Sciatic nerve (tissue), 2 donors: ENCODE measurements around the gene CFAP44. TPM values are rescaled to one million over a fixed set of nuclear protein-coding genes. Genes with fewer than 3 reads are reported as not detected.
"Not testable (repeated sequence)": the region's sequence is repeated elsewhere in the genome, so short reads cannot be mapped to it uniquely, and the experiment has no call there.

Experiments used
- ATAC-seq: fragments of 200-7000 bp; cut with Tn5 transposase; one replicate; pipeline ENCODE4 v1.9.1; 2020; ENCODE audit warnings: mild to moderate bottlenecking, moderate library complexity
- DNase-seq: peaks from one replicate; pipeline ENCODE4 v3.0.0-alpha.2; 2020; ENCODE audit warnings: low spot score
- intact Hi-C: fragments of 100-400 bp; cut with DNase I; formaldehyde crosslinking; loops from one replicate; pipeline ENCODE4 v1.14.2; 2022
- total RNA-seq: library from RNA; stranded (reverse); fragmentation: NEBNext Ultra II Directional; extraction: Animal tissue kit (Norgen Biotek cat#: 25700); gene quantifications from one replicate; pipeline ENCODE4 v1.2.1, GENCODE V29; 2021
- donor health status: DM: no; HTN: no; CAD: no.
- donor health status: DM: no; HTN: no; CAD: no.

CFAP44 gene, protein sequence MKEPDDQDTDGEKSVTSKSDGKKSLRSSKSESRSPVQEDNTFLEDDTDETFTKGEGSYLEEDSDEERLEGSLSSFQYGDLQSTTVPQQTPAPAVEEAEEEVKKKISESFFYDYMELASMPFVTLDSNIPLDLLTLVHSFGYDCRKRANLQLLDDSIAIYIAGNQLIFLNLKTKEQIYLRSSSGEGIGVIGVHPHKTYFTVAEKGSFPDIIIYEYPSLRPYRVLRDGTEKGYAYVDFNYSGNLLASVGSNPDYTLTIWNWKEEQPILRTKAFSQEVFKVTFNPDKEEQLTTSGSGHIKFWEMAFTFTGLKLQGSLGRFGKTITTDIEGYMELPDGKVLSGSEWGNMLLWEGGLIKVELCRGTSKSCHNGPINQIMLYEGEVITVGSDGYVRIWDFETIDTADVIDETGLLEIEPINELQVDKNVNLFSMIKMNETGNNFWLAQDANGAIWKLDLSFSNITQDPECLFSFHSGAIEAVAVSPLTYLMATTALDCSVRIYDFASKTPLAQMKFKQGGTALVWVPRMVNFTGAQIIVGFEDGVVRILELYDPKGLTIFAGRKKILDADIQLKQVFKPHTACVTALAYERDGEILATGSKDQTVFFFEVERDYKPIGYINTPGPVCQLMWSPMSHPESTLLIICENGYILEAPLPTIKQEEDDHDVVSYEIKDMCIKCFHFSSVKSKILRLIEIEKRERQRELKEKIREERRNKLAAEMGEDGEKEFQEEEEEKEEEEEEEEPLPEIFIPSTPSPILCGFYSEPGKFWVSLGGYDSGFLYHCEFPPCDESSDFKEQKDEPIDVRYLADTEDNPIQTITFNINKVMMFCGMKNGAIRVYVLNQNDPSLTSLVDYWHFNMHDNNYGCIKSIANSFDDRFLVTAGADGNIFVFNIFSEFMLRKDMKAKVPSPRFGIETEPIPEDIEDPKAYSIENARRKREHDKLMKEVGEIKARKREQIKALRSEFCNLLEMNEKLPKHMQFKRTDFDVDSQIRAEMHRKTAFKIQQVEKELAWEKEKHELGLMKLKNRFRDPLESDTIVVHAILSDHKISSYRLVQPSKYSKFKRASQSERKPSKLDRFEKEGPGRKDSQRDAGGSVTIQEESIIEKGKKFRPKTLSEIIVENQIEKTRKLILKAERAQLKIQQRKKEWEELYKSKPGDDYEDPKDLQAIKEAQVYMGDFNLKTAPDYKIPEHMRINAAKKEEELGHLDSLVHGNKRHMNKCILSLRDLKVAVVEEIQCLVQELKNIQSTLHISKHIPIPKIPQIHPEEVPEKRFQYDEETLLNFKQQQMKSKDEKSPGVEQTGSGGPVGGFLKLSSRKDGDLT (N-terminal part only)
- total RNA-seq = 14.1 TPM

DNA sequence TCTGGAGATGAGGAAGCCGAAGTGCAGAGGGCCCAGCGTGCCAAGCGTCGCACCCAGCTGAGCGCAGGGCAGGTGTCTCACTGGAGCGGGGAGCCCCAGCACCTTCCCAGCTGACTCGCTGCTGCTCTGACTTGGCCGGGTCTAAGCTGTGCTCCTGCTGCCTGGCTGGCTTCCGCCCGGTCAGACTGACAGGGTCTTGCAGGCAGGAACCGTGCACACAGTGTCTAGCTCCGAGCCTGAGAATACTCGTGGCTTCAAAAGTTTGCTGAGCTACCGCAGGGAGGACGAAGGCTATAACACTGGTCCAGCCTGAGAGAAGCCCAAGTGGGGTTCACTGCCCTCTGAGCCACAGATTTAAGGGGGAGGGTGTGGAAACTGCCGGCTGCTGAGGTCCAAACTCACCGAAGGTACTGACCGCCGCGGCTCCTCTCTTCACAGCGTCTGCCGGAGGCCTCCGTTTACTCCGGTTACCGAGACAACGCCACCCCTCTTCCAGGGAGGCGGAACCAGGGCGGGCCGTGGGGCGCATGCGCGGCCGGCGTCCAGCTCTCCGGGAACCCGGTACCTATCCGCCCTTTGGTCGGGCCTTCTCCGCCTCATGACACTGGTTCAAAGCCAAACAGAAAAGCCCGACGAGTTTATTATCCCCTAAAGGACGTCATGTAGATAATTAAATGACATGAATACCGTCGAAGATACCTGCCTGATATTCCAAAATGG, at the start of gene CFAP44:
Gene CFAP44 (minus strand): TSS at position 443 of the 720 bp plus-strand sequence. CDS start 7,829 bp downstream, outside the sequence.
- intact Hi-C loops = no loop called here
- ATAC-seq (peak; percentile 98), DNase-seq (peak; percentile 88)

DNA sequence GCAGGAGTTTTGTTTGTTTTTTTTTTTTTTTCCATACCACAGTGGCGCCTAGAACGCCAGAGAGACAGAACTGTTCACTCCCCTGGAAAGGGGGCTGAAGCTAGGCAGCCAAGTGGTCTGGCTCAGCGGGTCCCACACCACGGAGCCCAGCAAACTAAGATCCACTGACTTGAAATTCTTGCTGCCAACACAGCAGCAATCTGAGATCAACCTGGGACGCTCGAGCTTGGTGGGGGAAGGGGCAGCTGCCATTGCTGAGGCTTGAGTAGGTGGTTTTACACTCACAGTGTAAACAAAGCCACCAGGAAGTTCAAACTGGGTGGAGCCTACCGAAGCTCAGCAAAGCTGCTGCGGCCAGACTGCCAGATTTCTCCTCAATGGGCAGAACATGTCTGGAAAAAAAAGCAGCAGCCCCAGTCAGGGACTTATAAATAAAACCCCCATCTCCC, 43.9 kb upstream of the CFAP44 start:
- no peak for DNase-seq
- ATAC-seq = no peak
- intact Hi-C loops = no loop called here

GRCh38 chr3:113468539-113468938, 27.2 kb upstream of the CFAP44 start:
- ATAC-seq = no peak
- DNase-seq = no peak
- intact Hi-C loops = no loop called here

DNA sequence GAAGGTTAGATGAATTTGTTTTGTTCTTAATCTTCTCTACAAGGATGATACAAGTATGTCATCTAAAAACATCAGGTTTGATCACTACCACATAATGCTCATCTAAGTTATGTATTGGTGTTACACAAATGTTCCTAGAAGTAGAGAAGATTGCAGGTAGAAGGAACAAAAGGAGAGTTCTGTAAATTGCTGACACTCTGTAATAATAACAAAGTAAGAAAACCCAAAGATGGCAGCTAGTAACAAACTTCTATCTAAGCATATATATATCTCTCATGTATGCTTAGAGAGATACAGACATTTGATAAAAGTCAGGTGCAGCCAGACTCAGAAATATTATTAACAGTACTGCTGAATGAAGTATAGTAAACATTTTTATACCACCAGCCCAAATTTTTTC, 20.2 kb upstream of the CFAP44 start:
- ATAC-seq = no peak
- intact Hi-C loops = no loop called here
- DNase-seq = no peak

DNA sequence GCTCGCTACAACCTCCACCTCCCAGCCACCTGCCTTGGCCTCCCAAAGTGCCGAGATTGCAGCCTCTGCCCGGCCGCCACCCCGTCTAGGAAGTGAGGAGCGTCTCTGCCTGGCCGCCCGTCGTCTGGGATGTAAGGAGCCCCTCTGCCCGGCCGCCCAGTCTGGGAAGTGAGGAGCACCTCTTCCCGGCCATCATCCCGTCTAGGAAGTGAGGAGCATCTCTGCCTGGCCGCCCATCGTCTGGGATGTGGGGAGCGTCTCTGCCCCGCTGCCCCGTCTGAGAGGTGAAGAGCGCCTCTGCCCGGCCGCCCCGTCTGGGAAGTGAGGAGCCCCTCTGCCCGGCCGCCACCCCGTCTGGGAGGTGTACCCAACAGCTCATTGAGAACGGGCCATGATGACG, 17.3 kb upstream of the CFAP44 start:
- ATAC-seq, intact Hi-C loops, DNase-seq: not testable (repeated sequence)

- intact Hi-C loops = no loop called here
- no peak for ATAC-seq
- no peak for DNase-seq
These were observed 14.2 kb upstream of the CFAP44 start for GRCh38 chr3:113455446-113455845.

DNA sequence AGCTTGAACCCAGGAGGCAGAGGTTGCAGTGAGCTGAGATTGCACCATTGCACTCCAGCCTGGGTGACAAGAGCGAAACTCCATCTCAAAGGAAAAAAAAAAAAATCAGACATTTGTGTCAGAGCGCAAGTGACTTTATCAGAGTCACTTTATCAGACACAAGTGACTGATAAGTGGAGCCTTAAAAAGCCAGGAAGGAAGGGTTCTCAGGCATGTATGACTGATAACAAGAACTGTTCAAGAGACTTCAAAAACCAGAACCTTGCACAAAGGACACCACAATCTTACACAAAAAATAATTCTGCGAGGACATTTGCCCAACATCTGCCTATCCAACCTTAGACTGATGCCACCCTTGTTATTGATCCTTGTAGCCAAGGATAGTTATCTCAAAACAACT, 13.3 kb upstream of the CFAP44 start:
- no peak for ATAC-seq
- intact Hi-C loops = no loop called here

DNA sequence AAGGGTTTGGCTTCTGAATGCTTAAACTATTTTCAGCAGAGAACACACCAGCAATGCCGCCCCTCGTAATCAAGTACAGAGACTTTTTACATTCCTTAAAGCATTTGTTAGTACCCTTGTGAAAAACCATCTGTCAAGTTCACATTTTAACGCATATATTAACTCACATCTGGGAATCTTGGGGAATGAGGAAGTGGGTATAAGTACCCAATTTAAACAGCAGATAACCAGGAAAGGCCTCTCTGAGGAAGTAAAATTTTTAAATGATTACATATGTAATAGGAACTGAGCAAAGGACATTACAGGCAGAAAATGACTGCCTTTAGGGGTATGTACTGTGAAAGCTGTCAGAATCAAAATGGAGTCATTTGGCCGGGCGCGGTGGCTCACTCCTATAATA, 12.8 kb upstream of the CFAP44 start:
- intact Hi-C loops = no loop called here
- ATAC-seq (no peak), DNase-seq (no peak)

More for the DNA sequence above, 13.3 kb upstream of the CFAP44 start:
- DNase-seq = no peak

- intact Hi-C loops = no loop called here
- DNase-seq (no peak), ATAC-seq (no peak)
These were observed 9.6 kb upstream of the CFAP44 start for GRCh38 chr3:113450911-113451310.

DNA sequence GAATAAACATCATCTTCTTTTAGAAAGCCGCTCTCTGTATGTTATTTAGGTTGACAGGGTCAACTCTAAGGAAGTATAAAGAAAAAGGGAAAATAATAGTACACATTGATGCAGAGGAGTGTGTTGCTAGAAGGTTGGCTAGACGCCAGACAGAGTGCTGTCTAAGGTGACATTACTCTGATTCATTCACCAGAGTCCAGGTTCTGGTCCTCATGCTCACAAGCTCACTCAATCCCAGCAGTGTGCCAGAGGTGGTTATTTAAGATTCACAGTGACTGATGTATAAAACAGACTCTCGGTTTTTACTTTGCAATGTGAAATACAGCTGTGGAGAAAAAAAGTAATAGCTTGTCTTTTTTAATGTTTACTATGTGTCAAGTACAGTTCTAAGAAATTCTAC, 1.7 kb downstream of the CFAP44 start:
- intact Hi-C loops = no loop called here
- DNase-seq = no peak
- ATAC-seq = no peak

- intact Hi-C loops = no loop called here
- ATAC-seq (no peak), DNase-seq (no peak)
These were observed 3.1 kb downstream of the CFAP44 start for GRCh38 chr3:113438224-113438623.

DNA sequence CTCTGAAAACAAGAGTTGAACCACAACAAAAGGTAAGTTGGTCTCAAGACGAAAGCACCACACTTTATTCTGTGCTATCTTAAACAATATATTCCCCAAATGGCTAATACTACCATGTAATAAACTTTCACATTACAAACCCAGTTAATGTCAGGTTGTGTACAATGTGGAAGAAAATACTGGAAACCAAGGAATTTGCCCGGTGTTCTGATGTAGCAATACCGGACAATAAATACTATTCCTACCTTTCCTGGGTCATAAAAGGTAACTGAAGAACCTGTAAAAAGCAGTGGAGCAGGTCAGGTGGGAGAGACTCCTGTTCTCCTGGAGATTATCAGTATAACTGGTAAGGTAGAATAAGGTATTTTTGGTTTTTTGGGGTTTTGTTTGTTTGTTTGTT, 3.9 kb downstream of the CFAP44 start:
- DNase-seq (no peak), ATAC-seq (no peak)
- intact Hi-C loops = no loop called here

- intact Hi-C loops = no loop called here
- DNase-seq (no peak), ATAC-seq (no peak)
These were observed 4.5 kb downstream of the CFAP44 start for GRCh38 chr3:113436809-113437208.

- ATAC-seq (no peak), DNase-seq (no peak)
- intact Hi-C loops = no loop called here
These were observed 9.5 kb downstream of the CFAP44 start for GRCh38 chr3:113431811-113432210.

- intact Hi-C loops = no loop called here
These were observed 12.7 kb downstream of the CFAP44 start for GRCh38 chr3:113428581-113428980.

GRCh38 chr3:113423699-113424098, 17.6 kb downstream of the CFAP44 start:
- DNase-seq (no peak), ATAC-seq (no peak)
- intact Hi-C loops = no loop called here

More at GRCh38 chr3:113428581-113428980, 12.7 kb downstream of the CFAP44 start:
- ATAC-seq (no peak), DNase-seq (no peak)

DNA sequence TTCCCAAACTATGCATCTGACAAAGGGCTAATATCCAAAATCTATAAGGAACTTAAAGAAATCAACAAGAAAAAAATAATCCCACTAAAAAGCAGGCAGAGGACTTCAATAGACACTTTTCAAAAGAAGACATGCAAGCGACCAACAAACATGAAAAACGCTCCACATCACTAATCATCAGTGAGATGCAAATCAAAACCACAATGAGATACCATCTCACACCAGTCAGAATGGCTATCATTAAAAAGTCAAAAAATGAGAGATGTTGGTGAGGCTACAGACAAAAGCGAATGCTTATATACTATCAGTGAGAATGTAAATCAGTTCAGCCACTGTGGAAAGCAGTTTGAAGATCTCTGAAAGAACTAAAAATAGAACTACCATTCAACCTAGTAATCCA, 20.2 kb downstream of the CFAP44 start:
- ATAC-seq (no peak), DNase-seq (no peak)
- intact Hi-C loops = no loop called here

DNA sequence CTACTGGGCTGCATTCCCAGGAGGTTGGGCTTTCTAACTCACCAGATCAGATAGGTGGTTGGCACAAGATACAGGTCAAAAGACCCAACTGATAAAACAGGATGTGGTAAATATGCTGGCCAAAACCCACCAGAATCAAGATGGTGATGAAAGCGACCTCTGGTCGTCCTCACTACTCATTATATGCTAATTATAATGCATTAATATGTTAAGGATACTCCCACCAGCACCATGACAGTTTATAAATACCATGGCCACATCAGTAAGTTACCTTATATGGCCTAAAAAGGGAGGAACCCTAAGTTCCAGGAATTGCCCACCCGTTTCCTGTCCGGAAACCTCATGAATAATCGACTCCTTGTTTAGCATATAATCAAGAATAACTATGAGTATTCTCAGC, 31.6 kb downstream of the CFAP44 start:
- no peak for DNase-seq
- intact Hi-C loops = no loop called here

DNA sequence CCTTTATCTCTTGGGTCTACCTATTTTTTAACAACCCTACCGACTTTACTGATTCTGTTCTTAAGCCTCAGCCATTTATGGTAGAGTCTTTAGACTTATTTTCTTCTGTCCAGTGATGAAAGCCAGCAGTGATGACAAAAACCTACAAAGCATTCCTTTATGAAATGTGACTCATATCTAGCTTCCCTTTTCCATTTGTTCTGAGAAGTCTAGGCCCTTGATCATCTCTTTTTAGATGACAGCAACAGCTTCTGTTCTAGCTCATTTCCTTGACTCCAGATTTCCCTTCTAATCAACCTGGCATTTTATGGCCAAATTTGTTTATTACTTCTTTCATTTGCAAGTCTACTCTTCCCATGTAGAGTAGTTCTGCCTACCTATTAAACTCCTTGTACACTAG, 36.1 kb downstream of the CFAP44 start:
- intact Hi-C loops = no loop called here
- no peak for ATAC-seq
- no peak for DNase-seq

More for the DNA sequence above, 31.6 kb downstream of the CFAP44 start:
- ATAC-seq = no peak
